A549 treated with RU486 at 1 μM for 4 hours (cell line): ENCODE results near the gene ALKBH5. TPM values are rescaled to one million over a fixed set of nuclear protein-coding genes. Genes with fewer than 3 reads are reported as not detected.

Experiments
- total RNA-seq: library from RNA; stranded (reverse); fragments of 200-300 nt; extraction: Qiagen RNA extraction; gene quantifications from 5 replicates; pipeline ENCODE4 v1.2.3, GENCODE V29; 2022; ENCODE audit warnings: low read depth

The ALKBH5 gene
- total RNA-seq, result 51.1 to 57.5 TPM (median 52.3 TPM) in 5 replicates

GRCh38 chr17:18183334-18184142, at the start of gene ALKBH5:
Gene ALKBH5 (plus strand): TSS chr17:18183828. CDS start chr17:18184244, 416 bp downstream.

GRCh38 chr17:18225121-18225641, 41.6 kb downstream of the ALKBH5 start, which contains the start of gene LLGL1:
Gene LLGL1 (plus strand): TSS chr17:18225635. CDS start chr17:18225683, 48 bp downstream.

DNA sequence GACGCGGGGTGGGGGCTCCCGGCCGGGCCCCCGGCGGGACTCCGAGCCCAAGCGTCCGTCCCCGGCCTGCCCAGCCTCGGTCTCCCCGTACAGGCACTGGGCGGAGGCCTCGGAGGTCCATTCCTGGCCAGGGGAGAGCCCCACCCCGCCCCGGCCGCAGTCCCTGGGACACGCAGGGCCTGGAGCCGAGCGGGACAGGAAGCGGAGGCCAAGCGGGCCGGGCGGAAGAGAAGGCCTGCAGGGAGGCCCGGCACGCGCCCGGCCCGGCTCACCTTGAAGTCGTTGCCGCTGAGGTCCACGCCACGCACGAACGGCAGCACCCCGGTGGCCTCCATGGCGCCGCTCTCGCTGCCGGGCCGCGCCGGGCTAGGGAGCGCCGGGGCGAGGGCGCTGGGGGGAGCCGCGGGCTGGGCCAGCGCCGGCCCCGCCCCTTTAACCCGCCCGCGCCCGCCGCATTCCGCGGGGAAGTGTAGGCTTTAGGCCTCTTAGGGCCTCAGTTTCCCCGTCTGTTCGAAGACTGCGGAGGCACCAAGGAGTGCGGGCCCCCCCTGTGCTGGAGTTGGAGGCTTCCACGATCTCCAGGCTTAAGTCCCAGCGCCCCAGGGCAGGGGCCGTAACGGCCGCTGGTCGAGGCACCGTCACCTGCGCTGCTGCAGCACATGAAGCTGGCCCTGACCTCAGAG, 74.9 kb downstream of the ALKBH5 start, which contains the start of gene FLII:
FLII (minus strand) TSS at position 383 of the 683 bp plus-strand sequence; CDS start at position 335, 48 bp downstream.

Other genes starting within 250 kb of the ALKBH5 start
- gene TOM1L2, start 211.4 kb upstream of the ALKBH5 start, total RNA-seq, result 17.2 to 22.9 TPM (median 20.2 TPM) in 5 replicates
- gene DRC3, start 211.0 kb upstream of the ALKBH5 start, total RNA-seq, result 2.3 to 4.0 TPM (median 3.4 TPM) in 5 replicates
- 22.7 to 38.6 TPM (median 27.9 TPM) in 5 replicates for gene ATPAF2, start 144.7 kb upstream of the ALKBH5 start, total RNA-seq
- 11.0 to 13.9 TPM (median 12.9 TPM) in 5 replicates for gene GID4, start 144.4 kb upstream of the ALKBH5 start, total RNA-seq
- 43.6 to 57.4 TPM (median 51.0 TPM) in 5 replicates for gene DRG2, start 95.9 kb upstream of the ALKBH5 start, total RNA-seq
- gene MYO15A, start 75.1 kb upstream of the ALKBH5 start, total RNA-seq, result 0.30 to 0.63 TPM (median 0.42 TPM) in 5 replicates
- gene LLGL1, start 41.8 kb downstream of the ALKBH5 start, total RNA-seq, result 11.7 to 18.1 TPM (median 13.6 TPM) in 5 replicates
- gene FLII, start 74.9 kb downstream of the ALKBH5 start, total RNA-seq, result 224 to 259 TPM (median 243 TPM) in 5 replicates
- 7.2 to 11.6 TPM (median 11.2 TPM) in 5 replicates for gene MIEF2, start 76.8 kb downstream of the ALKBH5 start, total RNA-seq
- 29.2 to 41.8 TPM (median 37.0 TPM) in 5 replicates for gene TOP3A, start 131.2 kb downstream of the ALKBH5 start, total RNA-seq
- gene SMCR8, start 131.5 kb downstream of the ALKBH5 start, total RNA-seq, result 15.4 to 16.8 TPM (median 16.2 TPM) in 5 replicates
- 43.9 to 50.5 TPM (median 44.9 TPM) in 5 replicates for gene SHMT1, start 179.7 kb downstream of the ALKBH5 start, total RNA-seq
- 0.06 TPM in 1 of 5 replicates, not detected in the others for gene EVPLL, start 193.9 kb downstream of the ALKBH5 start, total RNA-seq